Omental fat pad (tissue), 4 donors: ENCODE data around the gene DOCK4. TPM values are rescaled to one million over a fixed set of nuclear protein-coding genes. Genes with fewer than 3 reads are reported as not detected.

Source experiments
- ATAC-seq: fragments of 150-250 bp; one replicate; pipeline ENCODE4 v1.9.1; 2016; ENCODE audit warnings: mild to moderate bottlenecking, moderate library complexity; ENCODE audit not compliant: low FRiP score
- DNase-seq: peaks from one replicate; pipeline ENCODE4 v3.0.0-alpha.2; 2019; ENCODE audit warnings: low spot score
- total RNA-seq, 4 donors: library from RNA; depleted of rRNA; stranded (reverse); fragments of >200 nt; gene quantifications; one replicate each; pipeline ENCODE4 v1.1.0, GENCODE V29; 2016
- TF ChIP-seq, protein P1 (sequence below), 3 donors: fragments of 450-650 bp; IDR thresholded peaks; one replicate each; pipeline ENCODE4 v1.5.1; 2016 to 2017; ENCODE audit warnings: antibody characterized with exemption in 3 of 3, mild to moderate bottlenecking in 3 of 3, moderate library complexity in 2 of 3

Gene DOCK4
- total RNA-seq, 4 donors from 2014 or later: 47.5 to 86.9 (median 59.7) TPM

DNA sequence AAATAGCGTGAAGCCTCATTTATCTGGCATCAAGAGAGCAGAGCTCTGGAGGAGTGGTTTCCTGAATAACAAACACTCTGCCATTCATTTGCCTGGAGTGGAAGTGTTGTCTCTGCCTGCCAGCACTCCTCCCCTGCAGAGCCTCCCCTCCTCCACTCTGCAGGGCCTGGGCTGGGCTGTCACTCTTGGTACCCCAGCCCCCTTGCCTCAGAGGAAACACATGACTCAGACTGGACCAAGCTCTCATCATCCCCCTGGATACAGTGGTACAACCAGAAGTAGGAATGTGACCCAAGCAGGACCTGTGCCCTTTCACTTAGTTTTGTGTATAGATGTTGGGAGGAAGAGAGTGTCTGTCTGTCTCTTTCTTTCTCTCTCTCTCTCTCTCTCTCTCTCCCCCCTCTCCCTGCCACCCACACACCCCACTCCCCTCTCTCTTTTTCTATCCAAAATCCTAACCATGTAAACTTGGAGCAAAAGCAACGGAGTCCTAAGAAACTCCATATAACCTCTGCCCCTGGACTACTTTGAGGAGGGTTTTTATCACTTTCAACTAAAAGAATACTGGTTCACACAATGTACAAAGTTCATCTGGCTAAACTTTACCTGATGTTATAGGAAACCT lies 43.9 kb downstream of the DOCK4 start:
- TF ChIP-seq, protein P1, sequence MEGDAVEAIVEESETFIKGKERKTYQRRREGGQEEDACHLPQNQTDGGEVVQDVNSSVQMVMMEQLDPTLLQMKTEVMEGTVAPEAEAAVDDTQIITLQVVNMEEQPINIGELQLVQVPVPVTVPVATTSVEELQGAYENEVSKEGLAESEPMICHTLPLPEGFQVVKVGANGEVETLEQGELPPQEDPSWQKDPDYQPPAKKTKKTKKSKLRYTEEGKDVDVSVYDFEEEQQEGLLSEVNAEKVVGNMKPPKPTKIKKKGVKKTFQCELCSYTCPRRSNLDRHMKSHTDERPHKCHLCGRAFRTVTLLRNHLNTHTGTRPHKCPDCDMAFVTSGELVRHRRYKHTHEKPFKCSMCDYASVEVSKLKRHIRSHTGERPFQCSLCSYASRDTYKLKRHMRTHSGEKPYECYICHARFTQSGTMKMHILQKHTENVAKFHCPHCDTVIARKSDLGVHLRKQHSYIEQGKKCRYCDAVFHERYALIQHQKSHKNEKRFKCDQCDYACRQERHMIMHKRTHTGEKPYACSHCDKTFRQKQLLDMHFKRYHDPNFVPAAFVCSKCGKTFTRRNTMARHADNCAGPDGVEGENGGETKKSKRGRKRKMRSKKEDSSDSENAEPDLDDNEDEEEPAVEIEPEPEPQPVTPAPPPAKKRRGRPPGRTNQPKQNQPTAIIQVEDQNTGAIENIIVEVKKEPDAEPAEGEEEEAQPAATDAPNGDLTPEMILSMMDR (IDR thresholded peaks at IDR 0.05): no peak
- DNase-seq (no peak), ATAC-seq (peak; percentile 75)

DNA sequence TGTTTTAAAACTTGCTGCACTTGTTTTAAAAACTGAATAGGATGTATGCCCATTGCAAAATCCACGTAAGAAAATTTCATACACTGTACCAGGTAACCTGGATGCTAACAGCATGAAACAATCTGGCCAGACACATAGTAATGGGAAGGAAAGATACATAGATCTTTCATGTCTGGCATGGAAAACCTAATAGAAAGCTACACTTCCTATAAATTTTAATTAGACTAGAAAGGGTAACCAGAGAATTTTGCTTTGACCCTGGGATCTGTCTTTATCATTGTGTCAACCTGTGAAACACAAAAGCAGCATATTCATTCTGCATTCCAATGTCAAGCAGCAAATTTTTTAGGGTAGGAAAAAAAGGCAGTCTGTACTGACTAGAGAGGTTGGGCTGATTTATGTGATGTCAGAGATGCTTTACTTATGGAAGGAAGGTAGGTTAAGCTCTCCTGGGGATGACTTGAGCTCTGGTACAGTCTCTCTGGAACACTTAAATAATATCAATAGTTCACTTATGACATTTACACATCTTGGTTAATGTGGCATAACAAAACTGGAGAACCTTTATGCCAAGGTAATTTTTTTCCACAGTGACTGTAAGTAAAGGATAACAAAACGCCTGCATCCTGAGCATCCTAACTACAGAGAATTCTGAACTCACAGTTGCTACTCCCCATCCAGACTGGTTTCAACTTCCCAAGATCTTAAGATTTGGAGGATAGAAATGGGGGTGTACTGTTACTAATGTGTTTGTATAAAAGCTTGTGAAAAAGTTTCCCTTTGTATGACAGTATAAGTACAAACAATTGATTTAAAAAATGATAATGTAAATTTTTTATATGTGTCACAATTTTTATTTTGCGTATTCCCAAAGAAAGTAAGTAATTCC lies 44.7 kb downstream of the DOCK4 start:
- TF ChIP-seq, protein P1 (IDR thresholded peaks at IDR 0.05): no peak
- no peak for ATAC-seq
- no peak for DNase-seq

DNA sequence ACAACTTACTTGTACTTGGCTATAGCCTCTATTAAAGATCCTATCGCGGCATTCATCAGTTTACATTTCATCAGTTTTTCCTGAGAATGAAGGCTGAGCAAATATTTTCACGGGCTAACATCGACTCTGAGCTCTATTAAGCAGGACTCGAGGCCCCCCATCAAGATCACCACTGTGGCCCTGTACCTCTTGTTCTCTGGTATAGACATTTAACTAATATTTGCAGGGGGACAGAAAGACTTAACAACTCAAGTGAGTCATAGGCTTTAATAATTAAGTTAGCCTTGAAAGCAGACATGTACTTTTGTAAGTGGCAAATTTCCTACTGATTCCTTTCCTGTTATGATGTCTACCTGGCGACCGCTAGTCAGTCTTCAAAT lies 45.4 kb downstream of the DOCK4 start:
- TF ChIP-seq, protein P1 (IDR thresholded peaks at IDR 0.05): no peak
- no peak for DNase-seq
- ATAC-seq: no peak

DNA sequence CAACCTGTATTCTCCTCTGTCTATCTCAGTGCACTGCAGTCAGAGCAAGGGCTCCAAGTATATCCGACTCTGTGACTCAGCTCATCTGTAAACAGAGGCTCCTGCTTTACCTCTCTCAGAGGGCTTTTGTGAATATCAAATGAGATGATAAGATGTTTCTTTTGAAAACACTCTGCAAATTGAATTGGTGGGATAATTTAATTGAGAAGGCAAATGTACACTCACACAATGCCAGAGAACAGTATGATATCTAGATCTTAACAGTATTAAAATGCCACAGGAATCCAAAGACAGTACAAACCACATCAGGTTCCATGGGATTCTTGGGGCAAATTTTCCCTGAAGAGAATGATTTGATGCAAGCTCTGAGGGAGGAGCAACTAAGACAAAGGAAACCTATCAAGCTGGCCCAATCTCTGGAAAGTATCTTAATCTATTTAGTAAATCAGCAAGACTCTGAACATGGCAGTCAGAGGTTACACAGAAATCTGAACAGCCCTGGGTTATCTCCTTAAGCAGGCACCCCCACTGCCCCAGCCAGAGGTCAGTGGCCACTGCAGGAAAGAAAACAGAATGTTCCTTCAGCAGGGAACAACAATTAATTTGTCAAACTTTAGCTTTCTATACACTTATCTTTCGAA lies 45.9 kb downstream of the DOCK4 start:
- no peak for DNase-seq
- TF ChIP-seq, protein P1 (IDR thresholded peaks at IDR 0.05): no peak
- no peak for ATAC-seq

DNA sequence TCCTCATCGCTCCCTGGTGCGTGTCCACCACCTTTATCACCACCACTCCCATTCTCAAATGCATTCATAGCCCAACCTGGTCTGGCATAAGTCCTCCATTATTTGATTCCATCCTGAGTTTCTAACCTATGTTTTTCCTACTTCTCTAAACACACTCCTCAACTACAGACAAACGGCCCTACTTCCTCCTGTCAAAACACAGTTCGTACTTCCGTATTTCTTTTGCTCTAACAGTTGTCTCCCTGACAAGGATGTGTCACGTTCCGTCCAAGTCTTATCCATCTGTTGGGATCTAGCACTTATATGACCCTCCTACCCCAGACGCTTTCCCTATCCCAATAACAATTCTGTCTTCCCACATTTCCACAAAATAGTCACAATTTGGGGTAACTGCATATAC lies 46.8 kb downstream of the DOCK4 start:
- ATAC-seq (no peak), DNase-seq (no peak)

DNA sequence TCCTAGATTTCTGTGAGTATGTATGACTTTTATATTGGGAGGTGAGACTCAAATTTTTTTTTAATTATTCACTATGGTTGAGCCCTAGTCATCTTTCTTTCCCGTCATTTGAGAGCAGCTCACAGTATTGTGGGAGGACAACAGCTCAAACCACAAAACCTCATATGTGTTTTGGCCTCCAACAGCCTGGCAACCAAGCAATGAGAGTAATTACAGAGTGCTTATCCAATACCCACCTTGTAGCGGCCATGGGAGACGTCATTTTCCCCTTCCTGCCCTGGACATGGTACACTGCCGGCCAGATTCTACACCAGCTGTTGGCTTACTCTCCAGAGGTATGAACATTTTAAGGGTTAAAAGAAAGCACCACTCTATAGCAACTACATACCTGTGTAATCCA lies 49.1 kb downstream of the DOCK4 start:
- TF ChIP-seq, protein P1 (IDR thresholded peaks at IDR 0.05): no peak
- ATAC-seq: peak; percentile 48
- DNase-seq: no peak

More for the DNA sequence above, 46.8 kb downstream of the DOCK4 start:
- TF ChIP-seq, protein P1 (IDR thresholded peaks at IDR 0.05): no peak
